GM18858 (cell line): Measurements from ENCODE around the gene ZNF470.

Experiments
- ATAC-seq: cut with Tn5 transposase; IDR thresholded peaks from one replicate; pipeline ENCODE4 v1.9.1; 2021; ENCODE audit not compliant: unreplicated experiment

The ZNF470 gene

DNA sequence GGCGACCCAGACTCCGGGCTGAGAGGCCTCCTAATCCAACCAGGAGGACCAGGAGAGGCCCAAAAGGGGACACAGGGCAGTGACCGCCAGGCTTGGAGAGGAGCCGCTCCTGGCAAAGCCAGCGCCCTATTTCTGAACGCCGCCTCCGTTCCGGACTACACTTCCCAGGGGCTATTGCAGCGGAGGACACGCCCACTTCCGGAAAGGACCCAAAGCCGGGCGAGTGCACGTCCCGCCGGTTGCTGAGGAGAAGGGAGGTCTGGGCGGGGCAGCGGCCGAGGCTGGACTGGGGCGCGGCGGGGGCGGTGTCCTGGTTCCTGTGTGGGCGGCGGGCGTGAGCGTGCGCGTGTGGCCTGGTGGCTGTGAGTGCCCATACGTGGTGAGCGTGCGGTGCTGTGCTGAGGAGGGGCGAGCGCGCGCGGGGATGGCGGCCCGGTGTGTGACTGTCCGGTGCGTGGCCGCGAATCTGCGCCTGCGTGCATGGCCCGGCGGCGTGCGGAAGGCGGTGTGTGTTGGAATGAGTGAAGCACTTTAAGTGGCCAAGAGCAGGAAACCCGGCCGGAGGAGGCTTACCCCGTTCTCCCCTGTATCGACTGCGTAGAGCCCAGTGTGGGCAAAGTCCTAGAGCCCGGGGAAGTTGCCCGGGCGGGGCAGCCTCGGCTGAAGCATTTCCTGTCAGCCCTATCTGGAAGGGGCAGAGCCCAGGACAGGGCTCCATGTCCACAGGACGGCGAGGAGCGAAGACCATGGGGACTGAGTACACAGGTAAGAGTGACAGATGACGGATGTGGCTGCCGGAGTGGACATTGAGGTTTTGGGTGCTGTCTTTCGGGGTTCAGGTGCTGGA is at the start of gene ZNF470:
ZNF470 (plus strand) TSS at position 195 of the 847 bp plus-strand sequence. CDS start 2,844 bp downstream, outside the sequence.
- ATAC-seq: peak; percentile 93

DNA sequence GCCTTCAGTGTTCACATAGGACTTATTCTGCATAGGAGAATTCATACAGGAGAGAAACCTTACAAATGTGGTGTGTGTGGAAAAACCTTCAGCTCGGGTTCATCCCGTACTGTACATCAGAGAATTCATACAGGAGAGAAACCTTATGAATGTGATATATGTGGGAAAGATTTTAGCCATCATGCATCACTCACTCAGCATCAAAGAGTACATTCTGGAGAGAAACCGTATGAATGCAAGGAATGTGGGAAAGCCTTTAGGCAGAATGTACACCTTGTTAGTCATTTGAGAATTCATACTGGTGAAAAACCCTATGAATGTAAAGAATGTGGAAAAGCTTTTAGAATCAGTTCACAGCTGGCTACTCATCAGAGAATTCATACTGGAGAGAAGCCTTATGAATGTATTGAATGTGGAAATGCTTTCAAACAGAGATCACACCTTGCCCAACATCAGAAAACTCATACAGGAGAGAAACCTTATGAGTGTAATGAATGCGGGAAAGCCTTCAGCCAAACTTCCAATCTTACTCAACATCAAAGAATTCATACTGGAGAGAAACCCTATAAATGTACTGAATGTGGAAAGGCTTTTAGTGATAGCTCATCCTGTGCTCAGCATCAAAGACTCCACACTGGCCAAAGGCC is 41.9 kb upstream of the ZNF470 start:
- no peak for ATAC-seq

DNA sequence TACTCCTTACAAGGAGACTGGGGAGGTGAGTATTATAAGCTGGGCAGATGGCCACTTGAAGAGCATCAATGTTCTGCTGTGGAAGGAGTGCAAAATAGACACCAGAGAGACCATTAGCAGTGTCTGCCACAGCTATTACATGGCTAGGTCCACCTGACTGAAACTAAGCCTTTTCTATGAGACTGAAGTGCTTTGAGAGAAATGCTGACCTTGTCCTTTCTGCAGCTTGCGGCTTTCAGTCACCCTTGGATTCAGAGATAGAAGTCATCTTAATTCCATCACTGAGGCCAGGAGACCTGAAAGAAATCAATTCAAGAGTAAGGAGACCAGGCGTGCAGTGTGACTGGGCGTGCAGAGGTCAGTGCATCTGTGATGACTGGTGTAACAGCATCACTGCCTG is 29.8 kb upstream of the ZNF470 start:
- ATAC-seq: no peak

DNA sequence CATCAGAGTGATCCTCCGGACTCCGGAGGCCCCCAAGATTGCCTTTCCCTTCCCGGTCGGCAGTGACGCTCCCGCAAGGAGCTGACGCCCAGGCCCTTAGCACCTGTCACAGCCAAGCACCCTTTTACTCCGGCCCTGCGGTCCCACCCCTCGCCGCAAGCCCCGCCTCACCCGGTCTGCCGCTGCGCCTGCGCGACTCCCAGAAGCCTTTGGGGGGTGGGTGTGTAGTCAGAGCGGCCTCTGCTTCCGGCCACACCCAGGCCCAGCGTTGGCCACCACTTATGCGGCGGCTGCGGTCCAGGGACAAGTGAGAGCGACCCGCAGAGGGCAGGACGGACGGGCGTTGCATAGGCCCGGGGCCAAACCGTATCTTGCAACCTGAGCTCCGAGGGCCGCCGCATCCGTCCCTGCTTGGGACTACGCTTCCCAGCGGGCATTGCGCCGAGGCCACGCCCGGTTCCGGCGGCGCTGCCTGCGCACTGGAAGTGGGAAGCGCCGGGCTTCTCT is 29.0 kb upstream of the ZNF470 start:
- peak; percentile 58 for ATAC-seq

DNA sequence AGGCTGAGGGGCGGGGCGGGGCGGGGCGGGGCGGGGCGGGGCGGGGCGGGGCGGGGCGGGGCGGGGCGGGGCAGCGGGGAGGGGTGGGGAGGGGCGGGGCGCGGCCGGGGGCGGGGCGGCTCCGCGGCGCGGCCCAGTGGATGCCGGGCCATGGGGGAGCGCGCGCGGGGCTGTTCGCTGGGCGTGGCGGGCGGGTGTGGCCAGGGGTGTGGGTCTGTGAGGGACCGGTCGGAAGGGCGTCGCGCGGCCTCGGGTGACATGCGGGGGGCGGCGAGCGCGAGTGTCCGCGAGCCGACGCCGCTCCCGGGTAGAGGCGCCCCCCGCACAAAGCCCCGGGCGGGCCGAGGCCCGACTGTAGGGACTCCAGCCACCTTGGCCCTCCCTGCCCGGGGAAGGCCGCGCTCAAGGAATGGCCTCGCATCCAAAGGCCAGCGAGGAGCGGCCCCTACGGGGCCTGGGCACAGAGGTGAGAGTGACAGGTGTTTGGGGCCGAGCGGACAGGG is 28.5 kb upstream of the ZNF470 start, which contains the start of gene ZFP28:
ZFP28 (plus strand) TSS at position 188 of the 503 bp plus-strand sequence; CDS start at position 259, 71 bp downstream.
- no peak for ATAC-seq

DNA sequence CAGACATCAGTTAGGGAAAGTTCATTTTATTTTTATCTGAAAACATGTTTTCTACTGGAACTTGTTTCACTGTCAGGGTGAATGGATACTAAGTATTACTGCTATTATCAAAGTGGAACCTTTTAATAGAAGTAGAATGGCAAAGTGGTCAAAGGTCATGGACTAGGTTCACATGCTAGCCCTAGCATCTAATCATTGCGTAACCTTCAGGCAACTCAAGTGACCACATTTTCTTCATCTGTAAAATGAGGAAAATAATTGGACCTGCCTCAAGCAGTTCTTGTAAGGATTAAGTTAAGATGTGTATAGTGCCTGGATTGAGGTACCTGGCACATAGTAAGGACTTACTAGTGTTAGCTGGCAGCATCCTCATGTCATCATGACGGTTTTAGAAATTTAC is 23.5 kb upstream of the ZNF470 start:
- no peak for ATAC-seq

DNA sequence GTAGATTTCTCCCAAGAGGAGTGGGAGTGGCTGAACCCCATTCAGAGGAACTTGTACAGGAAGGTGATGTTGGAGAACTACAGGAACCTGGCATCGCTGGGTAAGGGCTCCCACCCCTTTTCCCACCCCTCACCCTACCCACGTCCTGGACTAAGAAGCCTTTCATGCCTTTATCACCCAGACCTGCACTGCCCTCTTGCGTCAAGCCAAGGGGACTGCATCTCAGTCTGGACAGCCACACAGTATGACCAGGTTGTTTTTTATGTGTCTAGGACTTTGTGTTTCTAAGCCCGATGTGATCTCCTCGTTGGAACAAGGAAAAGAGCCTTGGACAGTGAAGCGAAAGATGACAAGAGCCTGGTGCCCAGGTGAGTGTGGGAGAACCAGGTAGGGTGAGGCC is 19.7 kb upstream of the ZNF470 start:
- ATAC-seq: no peak

DNA sequence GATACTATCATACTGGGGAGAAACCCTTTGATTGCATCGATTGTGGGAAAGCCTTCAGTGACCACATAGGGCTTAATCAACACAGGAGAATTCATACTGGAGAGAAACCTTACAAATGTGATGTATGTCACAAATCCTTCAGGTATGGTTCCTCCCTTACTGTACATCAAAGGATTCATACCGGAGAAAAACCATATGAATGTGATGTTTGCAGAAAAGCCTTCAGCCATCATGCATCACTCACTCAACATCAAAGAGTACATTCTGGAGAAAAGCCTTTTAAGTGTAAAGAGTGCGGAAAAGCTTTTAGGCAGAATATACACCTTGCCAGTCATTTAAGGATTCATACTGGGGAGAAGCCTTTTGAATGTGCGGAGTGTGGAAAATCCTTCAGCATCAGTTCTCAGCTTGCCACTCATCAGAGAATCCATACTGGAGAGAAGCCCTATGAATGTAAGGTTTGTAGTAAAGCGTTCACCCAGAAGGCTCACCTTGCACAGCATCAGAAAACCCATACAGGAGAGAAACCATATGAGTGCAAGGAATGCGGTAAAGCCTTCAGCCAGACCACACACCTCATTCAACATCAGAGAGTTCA is 12.9 kb upstream of the ZNF470 start:
- no peak for ATAC-seq

DNA sequence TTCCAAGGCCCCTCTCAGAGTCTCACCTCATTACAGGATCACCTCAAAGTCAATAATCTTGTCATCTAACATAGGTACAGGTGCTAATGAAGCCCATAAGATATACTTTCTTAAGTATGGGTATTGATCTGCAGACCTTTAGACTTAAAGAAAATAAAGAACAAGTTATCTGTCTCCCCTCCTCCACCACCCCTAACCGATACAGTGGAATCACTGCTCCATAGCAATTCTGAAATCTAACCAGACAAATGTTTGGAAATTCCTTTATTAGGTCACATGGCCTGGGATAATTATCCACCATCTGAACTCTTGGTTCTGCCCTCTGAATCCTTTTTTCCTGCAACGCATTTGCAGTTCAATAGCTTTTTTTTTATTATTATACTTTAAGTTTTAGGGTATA is 4.5 kb upstream of the ZNF470 start:
- ATAC-seq: no peak

DNA sequence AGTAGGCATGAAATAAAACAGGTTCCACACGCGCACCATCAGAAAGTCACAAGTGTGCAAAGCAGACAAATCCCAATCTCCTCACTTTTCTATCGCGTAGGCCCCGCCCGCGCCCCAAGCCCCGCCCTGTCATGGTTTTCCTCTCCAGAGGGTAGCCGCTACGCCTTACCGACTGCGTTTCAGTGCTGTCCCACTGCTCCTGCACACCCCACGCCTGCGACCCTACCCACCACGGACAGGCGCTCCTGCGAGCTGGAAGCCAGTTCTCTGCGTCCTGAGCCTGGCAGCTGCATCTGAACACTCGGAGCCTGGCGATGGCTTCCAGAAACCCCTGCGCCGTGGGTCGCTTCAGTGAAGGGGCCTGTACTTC is 379 bp upstream of the ZNF470 start:
- peak; percentile 20 for ATAC-seq

DNA sequence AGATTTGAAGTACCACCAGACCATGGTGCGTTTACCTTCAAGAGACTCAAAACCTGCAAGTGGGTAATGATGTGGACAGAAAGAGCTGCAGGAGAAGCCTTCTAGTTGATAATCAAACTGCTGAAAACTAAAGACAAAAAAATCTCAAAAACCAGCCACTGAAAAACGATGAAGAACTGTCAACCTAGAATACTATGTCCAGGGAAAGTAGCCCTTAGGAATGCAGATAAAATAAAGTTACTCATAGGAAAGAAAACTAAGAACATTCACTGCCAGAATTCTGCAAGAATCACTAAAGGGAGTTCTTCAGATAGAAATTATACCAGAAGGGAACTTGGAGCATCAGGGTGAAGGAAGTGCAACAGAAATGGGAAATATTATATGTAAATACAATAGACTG is 5.3 kb downstream of the ZNF470 start:
- no peak for ATAC-seq

DNA sequence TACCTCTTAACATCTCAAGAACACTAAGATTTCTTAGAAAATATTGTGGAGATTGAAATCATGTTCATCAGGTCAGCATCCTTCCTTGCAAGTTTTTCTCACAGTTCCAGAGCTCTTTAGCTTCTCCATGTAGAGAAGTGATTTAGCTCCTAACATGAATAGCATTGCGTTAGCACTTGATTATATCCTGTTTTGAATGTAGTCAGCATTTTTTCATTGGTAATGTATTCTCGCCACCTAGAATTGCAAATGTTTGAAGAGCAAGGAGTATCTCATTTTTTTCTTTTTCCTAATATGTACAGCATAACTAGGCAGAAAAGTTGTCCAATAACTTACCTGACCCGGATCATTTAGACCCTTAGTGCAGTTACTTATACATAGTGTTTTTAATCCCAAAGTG is 6.6 kb downstream of the ZNF470 start:
- no peak for ATAC-seq

DNA sequence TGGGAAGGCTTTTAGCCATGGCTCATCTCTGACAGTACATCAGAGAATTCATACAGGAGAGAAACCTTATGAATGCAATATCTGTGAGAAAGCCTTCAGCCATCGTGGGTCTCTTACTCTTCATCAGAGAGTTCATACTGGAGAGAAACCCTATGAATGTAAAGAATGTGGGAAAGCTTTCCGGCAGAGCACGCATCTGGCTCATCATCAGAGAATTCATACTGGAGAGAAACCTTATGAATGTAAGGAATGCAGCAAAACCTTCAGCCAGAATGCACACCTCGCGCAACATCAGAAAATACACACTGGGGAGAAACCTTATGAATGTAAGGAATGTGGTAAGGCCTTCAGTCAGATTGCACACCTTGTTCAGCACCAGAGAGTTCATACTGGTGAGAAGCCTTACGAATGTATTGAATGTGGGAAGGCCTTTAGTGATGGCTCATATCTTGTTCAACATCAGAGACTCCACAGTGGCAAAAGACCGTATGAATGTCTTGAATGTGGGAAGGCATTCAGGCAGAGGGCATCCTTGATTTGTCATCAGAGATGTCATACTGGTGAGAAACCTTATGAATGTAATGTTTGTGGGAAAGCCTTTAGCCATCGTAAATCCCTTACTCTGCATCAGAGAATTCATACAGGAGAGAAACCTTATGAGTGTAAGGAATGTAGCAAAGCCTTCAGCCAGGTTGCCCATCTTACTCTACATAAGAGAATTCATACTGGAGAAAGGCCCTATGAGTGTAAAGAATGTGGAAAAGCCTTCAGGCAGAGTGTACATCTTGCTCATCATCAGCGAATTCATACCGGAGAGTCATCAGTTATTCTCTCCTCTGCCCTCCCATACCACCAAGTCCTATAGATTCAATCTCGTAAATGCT is 10.7 kb downstream of the ZNF470 start:
- no peak for ATAC-seq

DNA sequence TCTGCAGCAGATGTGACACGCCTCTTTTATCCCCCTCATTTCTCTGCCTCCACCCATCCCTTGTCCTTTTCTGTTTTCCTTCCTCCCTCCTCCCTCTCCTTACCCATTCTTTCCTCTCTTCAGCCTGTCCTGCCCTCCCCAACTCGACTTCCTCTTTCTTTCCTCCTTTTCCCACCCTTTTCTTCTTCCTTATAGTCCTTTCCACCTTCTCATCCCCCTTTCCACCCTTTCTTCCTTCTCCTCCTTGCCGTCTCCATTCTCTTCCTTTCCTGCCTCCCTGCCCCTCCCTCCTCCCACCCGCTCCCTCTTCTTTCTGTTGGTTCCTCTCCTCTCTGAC is 27.1 kb downstream of the ZNF470 start:
- no peak for ATAC-seq

DNA sequence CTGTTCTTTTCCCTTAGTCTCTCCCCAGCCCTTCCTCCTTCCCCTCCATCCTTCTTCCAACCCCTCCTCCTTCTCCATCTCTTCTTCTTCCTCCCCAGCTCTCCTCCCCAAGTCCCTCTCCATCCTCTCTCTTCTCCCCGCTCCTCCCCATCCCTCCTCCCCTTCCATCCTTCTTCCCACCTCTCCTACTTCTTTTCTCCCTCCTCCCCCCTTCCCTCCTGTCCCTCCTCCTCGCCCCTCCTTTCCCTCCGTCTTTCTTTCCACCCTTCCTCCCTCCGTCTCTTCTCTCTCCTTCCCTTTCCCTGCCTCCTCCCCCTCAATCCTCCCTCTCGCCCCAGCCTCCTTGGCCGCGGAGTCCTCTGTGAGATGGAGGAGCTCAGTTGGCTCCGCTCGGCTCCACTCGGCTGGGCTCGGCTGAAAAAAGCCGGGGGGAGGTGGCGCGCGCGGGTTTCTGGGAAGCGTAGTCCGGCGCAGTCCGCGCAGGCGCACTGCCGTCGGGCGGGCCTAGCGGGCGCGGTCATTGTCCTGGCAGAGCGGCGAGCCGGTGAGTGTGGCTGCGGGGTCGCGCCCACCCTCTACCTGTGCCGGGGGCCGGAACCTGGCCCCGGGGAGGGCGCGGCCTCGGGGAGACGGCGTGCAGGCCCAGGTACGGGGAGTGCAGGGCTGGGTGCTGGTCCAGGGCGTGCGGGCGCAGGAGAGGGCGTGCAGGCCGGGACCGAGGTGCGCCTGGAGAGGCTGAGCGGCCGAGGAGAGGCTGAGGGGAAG is 27.7 kb downstream of the ZNF470 start, which contains the start of gene ZNF71:
ZNF71 (plus strand) TSS at position 520 of the 765 bp plus-strand sequence. CDS start 6,257 bp downstream, outside the sequence.
- ATAC-seq: no peak

DNA sequence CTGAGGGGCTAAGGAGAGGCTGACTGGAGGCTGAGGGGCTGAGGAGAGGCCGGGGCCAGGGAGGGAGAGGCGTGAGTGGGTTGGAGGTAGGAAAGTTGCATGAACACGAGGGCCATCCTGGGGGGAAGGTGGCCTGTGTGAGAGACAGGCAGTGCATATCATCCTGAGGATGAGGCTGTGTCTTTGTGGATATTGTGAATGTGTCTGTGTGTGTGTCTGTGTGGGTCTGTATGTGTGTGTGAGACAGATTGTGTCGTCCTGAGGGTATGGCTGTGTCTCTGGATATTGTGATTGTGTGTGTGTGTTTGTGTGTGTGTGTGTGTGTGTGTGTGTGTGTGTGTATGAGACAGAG is 28.3 kb downstream of the ZNF470 start:
- ATAC-seq: no peak

DNA sequence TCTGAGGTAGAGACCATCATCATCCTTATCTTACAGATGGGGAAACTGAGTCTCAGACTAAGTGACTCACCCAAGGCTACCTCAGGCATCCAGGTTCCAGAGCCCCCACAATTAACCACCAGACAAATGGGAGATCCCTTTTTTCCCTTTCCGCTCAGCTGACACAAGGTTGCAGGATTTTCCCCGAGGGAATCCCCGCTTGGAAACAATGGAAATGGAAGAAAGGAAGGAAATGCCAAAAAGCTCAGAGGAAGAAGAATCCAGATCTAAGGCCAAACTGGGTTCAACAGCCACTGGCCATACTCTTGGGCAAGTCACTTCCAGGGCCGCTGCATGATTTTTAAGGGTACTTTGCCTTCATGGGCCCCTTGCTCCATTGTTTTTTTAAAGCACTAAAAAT is 29.4 kb downstream of the ZNF470 start:
- ATAC-seq: no peak

DNA sequence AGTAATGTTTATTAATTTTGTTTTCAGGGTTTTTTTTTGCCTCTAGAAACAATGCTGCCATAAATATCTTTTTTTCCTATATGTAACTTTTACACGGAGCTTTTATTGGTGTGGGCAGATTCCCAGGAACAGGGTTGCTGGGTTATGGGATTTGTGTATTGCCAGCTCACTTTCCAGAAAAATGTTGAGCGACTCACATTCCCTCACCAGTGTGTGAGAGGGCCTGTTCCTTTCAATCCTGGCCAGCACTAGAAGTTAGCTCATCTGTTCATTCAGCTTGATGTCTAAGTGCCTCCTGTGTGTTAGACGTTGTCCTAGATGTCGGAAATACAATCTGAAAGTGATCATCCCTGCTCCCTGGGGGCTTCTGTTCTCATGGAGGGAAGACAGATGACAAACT is 30.4 kb downstream of the ZNF470 start:
- no peak for ATAC-seq

DNA sequence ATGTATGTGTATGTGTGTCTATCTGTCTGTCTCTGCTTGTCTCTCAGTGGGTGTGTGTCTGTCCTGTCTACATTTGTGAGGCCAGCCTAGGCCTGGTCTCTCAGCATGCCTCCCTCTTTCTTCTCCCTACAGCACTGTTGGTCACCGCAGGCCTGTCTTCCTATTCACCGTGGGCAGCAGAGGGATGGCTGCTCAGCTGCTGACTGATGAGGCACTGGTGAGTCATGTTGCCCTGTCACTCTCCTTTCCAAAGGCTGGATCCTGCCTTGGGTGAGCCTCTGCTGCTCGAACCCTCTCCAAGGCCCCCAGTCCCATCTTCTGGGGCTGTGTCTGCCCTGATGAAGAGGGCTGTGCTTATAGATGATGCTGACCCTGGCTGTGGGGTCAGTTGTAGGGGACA is 34.1 kb downstream of the ZNF470 start:
- no peak for ATAC-seq

DNA sequence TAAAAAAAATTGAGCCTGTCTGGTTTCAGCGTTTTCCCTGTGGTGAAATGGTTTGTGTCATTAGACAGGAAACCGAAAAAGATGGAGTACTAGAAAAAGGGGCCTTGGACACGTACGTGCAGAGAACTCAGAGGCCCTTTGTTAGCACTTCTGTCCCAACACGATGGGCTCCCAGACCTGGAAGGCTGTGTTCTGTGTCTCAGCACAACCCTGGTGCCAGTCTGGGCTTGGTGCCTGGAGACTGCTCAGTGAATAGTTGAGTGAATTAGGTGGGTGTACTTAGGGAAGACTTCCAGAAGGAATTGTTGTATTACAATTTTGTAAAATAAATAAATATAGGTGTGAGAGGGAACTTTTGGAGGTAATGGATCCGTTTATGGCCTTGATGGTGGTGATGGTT is 36.6 kb downstream of the ZNF470 start:
- ATAC-seq: no peak
